WI38 (cell line): ENCODE data around the gene AKT3.

Source experiments
- H3K4me3 ChIP-seq: 2 replicates; pipeline ENCODE4 v1.5.1; 2011; ENCODE audit warnings: low read depth, mild to moderate bottlenecking, control low read depth, low read length
- TF ChIP-seq, protein P1 (sequence below): IDR thresholded peaks from 2 replicates; pipeline ENCODE4 v1.5.1; 2012; ENCODE audit warnings: low read depth, mild to moderate bottlenecking, control low read depth, low read length

The AKT3 gene

DNA sequence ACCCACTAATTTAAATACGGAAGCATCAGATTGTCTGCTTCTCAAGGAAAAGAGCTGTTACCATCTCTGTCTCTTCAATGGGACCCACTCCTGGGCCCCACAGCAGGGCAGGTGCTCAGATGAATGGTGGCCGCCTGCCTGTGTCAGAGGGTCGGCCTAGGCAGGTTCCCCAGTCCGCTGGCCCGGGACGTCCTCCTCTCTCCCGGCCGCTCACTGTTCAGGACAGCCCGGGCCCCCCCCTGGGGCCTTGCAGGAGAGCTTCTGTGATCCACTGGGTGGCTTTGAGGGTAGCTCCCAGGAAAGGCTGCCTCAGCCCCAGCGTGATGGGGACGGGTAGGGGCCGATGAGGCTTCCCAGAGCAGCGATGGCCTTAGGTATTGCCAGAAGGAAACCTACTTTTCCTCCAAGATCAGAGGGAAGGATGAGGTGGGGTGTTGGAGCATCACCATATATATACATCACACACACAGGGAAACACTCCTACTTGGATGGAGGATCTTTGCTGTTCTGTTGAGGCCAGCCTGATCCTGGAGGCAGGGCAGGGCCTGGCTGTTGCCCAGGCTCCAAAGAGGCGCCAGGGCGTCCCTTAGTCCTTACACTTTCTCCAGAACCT is 362.9 kb downstream of the AKT3 start:
- H3K4me3 ChIP-seq: no peak overlapping the region
- TF ChIP-seq, protein P1, sequence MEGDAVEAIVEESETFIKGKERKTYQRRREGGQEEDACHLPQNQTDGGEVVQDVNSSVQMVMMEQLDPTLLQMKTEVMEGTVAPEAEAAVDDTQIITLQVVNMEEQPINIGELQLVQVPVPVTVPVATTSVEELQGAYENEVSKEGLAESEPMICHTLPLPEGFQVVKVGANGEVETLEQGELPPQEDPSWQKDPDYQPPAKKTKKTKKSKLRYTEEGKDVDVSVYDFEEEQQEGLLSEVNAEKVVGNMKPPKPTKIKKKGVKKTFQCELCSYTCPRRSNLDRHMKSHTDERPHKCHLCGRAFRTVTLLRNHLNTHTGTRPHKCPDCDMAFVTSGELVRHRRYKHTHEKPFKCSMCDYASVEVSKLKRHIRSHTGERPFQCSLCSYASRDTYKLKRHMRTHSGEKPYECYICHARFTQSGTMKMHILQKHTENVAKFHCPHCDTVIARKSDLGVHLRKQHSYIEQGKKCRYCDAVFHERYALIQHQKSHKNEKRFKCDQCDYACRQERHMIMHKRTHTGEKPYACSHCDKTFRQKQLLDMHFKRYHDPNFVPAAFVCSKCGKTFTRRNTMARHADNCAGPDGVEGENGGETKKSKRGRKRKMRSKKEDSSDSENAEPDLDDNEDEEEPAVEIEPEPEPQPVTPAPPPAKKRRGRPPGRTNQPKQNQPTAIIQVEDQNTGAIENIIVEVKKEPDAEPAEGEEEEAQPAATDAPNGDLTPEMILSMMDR: no peak

DNA sequence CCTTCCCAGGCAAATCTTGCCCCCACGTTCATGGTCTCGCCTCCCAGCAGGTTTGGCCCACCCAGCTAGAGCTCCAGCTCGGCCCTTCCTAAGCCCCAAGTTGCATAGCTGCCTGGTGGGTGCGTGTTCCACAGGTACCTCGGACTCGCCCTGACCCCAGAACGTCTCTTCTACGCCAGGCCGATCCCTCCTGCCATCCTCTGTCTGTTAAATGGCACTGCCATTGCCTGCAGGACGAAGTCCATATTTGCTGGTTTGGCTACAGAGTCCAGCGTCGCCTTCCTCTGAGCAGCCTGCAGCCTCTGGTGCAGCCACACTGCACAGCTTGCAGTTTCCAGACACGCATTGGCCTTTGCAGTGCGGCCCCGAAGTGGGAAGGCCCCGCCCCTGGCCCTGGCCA is 366.1 kb downstream of the AKT3 start:
- TF ChIP-seq, protein P1: no peak

DNA sequence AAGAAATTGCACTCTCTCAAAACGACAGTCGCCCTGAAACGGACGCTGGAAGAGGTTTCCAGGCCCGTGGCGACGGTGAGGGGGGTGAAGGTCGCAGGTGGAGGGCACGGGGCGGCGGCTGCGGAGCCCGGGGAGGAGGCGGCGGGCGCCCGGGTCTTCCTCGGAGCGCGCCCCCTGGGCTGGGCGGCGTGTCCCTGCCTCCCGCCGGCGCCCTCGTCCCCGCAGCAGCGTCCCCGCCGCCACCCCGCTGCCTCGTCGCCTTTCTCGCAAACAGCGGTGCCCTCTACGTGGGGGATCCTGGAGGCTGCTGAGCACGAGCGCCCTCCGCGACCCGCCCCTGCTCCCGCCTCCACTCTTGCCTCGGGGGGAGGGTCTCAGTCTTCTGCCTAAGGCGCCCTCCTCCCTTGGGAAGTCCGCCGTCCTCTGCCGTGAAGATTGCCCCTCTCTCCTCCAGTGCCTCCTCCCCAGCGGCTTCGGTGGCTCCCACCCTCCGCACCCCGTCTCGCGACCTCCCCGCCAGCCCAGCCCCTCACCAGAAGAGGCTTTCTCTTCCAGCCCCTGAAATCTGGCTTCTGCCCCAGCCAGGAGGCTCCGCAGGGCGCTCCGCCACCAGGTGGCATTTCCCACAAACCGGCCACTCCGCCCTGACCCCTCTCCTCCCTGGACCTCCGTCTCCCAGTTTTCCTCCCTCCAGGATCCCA is 366.8 kb downstream of the AKT3 start:
- no peak overlapping the region for H3K4me3 ChIP-seq
- TF ChIP-seq, protein P1: no peak

More for the DNA sequence above, 366.1 kb downstream of the AKT3 start:
- H3K4me3 ChIP-seq: no peak overlapping the region

DNA sequence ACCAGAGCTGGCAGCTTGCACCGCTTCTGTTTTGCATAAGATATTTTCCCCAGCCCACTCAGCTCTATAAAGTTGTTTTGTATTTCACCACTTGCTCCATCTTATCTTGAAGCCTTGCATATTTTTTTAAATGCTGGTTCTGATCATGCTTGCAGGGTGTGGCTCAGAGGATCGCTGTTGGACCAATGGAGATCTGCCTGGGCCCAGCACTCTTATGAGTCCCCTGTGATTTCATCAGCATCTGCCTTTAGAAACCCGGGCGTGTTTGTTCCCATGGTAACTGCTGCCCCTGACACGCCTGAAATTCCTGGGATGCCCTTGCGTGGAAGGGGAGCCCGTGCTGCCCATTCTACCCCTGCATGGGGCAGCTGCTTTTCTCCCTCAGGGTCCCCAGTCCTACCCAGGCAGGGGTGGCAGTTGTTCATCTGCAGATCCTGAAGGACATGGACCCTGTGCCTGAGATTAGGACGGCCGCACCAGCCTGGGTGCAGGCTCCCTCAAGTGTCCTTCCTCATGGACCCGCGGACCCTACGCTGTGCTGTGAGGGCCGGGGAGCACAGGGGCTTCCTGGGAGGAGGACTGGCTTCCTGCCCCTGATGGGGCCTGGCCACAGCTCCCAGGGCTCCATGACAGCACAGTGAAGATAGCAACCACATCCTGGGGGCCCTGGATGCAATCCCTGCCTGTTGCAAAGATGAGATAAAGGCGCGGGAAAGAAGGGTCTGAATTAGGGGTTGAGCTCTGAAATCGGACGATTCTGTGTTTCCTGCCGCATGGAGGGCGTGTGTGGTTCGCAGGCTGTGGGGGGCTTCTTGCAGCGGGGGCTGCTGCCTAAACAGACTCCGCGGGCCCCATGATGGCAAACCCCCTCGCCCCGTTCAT is 367.7 kb downstream of the AKT3 start:
- TF ChIP-seq, protein P1: no peak
- no peak overlapping the region for H3K4me3 ChIP-seq

DNA sequence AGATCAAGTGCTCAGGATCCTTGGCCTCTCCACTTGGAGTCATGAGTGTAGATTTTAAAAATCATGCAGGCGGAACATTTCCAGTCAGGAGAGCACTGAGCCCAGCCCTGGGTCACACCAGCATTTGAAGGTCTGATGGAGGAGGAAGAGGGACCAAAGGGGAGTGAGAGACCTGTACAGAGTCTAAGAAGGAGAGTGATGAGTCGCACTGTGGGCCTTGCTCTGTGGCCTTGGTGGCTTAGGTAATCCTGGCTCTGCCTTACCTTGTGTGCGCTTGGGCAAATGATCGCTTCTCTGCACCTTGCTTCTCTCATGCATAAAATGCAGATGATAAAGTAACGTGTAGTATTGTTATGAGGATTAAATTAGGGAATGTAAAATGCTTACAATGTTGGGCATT is 368.9 kb downstream of the AKT3 start:
- TF ChIP-seq, protein P1: no peak
- H3K4me3 ChIP-seq: no peak overlapping the region

DNA sequence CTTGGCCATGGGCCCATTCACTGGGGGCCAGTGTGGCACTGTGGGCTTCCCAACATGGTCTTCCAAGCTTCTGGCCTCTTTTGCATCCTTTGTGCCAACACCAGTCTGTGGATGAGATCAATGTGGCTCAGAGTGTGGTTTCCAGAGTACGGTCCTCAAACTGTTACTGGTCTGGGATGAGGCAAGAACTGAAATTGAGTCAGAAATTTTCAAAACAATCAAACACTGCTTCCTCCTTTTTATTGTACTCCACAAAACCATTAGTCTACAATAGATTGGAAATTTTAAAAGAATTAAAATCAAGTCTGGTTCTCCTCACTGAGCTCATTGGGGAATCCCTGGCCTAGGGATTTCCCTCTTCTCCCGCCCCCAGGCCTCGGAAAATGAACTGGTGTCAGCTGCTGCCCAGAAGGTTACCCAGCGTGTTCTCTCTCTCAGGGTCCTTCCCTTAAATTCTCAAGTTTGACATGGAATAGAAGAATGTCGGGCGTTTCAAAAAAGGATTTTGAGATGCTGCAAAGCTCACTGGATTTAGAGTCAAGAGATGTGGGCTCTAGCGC is 372.2 kb downstream of the AKT3 start:
- TF ChIP-seq, protein P1: no peak

DNA sequence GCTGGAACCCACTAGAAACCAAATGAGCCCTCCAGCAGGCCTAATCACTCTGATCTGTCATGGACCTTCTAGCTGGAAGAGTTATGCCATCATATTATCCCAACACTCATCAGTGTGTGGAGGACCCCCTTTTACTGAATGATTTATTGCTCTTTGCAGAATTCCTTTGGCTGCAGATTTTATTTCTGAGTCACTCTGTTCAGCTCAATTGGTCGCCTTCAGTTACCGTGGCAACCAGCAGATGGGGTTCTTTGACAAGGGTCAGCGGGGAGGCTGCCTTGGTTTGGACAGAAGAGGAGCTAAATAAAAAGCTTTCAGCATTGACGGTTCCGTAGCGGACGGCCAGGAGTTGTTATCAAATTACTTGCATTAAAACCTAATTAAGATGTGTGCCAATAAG is 374.1 kb downstream of the AKT3 start:
- TF ChIP-seq, protein P1: no peak
- no peak overlapping the region for H3K4me3 ChIP-seq

More for the DNA sequence above, 372.2 kb downstream of the AKT3 start:
- no peak overlapping the region for H3K4me3 ChIP-seq
